HG03108 (cell line): Measurements from ENCODE around the gene GSTP1.
A peak's percentile ranks its signal among the peaks of the same experiment; 100 is the strongest.
"Not testable (repeated sequence)": the region's sequence is repeated elsewhere in the genome, so short reads cannot be mapped to it uniquely, and the experiment has no call there.

ENCODE experiments used
- ATAC-seq: cut with Tn5 transposase; IDR thresholded peaks from one replicate; pipeline ENCODE4 v1.9.1; 2021; ENCODE audit warnings: moderate library complexity; ENCODE audit not compliant: unreplicated experiment

The GSTP1 gene

DNA sequence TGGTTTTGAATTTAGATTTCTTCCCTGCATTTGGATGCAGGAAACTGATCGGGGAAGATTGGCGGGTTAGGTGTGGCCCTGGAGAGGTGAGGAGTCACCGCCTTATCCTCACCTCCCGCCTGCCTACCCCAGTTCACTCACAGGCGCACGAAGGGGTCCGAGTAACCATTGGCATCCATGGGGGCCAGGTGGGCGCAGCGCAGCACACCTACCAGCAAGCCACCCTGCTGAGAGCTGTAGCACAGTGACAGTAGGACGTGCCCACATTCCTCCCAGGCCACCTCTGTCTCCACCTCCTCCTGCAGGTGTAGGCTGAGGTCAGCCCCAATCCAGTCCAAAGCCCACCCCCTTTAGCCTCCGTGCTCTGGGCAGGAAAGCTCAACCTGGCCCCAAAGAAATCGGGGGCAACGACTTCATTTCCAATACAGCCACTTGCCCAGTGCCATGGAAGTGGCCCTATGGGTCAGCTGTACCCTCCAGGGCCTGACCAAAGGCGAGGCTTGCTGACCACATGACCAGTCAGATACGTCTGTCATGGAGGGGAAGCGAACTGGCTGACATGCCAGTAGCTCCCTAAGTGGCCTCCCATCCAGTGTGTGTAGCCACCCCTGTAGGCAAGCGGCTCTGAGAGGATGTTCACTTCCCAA is 29.8 kb downstream of the GSTP1 start:
- ATAC-seq, result no peak

GRCh38 chr11:67613960-67614715 is 30.5 kb downstream of the GSTP1 start:
- peak; percentile 81 for ATAC-seq

DNA sequence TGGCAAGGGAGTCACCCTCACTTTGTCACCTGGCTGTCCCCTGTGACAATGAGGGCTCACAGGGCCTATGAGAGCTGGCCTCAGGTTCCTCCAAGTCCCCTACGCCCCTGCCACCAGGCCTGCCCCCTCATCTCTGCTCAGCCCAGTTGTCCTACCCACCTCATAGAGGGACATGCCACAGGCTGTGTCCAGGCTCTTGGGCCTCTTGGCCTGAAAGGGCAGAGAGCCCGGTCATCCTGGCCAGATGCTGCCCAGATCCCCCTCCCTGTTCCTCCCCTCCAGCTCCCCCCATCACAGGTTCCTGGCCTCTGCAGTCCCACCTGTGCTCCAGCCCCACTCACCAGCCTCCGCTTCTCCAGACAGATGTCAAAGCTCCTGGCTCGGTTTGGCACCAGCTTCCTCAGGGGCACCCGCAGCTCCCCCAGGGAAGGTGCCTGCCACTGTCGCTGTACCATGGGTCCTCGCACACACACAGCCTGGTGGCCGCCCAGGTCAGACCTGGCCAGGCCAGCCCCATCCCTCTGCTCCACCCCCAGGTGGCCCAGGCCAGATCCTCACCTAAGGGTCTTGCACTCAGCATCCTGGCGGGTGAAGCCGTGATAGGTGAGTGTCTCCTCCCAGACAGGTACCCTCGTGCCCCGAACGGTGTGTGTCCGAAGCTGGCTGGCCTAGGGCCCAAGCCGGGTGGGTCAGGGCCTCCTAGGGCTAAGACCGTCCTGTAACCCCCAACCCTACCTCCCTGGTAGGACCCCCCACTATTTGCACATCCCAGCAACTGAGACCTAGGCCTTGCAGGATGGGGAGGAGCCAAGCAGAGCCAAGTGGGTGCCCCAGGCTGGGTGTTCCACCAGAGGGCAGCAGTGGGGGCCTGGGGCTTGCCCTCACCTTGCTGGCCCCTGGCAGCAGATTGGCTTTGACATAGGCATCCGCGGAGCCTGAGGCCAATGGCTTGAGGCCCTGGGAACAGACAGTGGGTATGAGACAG is 31.4 kb downstream of the GSTP1 start:
- ATAC-seq, result no peak

DNA sequence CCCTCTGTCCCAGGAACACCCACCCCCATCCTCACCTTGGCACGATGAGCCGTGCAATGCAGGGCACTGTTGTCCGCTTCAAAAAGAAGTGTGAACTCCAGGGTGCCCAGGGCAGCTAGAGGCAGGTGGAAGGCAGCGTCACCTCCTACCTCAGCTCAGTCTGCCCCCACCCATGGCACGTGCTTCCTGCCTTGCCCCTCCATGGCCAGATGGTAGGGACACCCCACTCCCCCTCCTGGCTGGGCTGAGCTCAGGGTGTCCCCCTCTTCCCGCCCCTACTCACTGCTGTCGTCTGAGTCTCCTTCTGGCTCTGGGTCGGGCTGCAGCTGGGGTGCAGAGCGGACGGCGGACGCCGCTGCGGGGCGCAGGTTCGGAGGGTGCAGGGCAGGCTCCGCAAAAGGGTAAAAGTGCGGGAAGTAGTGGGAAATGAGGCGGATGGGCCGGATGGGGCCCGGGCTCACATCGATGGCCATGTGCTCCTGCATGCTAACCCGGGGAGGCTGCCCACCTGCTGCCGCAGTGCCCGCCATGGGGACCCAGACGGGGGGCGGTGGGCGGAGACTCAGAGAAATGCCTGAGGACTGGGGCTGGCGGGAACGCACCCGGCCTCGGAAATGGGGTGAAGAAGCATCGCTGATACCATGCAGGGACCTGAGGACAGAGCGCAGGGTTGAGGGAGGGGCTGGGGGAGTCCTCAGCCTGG is 32.3 kb downstream of the GSTP1 start:
- no peak for ATAC-seq

GRCh38 chr11:67616431-67617242 is 33.0 kb downstream of the GSTP1 start:
- ATAC-seq, result no peak

- no peak for ATAC-seq
Measured at GRCh38 chr11:67617243-67617953, 33.8 kb downstream of the GSTP1 start.

DNA sequence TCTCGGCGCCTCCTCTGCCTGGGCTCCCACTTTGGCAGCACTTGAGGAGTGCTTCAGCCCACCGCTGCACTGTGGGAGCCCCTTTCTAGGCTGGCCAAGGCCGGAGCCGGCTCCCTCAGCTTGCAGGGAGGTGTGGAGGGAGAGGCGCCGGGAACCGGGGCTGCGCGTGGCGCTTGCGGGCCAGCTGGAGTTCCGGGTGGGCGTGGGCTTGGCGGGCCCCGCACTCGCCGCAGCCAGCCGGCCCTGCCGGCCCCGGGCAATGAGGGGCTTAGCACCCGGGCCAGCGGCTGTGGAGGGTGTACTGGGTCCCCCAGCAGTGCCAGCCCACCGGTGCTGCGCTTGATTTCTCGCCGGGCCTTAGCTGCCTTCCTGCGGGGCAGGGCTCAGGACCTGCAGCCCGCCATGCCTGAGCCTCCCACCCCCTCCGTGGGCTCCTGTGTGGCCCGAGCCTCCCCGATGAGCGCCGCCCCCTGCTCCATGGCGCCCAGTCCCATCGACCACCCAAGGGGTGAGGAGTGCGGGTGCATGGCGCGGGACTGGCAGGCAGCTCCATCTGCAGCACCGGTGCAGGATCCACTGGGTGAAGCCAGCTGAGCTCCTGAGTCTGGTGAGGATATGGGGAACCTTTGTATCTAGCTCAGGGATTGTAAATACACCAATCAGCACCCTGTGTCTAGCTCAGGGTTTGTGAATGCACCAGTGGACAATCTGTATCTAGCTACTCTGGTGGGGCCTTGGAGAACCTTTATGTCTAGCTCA is 35.5 kb downstream of the GSTP1 start:
- ATAC-seq, result not testable (repeated sequence)

DNA sequence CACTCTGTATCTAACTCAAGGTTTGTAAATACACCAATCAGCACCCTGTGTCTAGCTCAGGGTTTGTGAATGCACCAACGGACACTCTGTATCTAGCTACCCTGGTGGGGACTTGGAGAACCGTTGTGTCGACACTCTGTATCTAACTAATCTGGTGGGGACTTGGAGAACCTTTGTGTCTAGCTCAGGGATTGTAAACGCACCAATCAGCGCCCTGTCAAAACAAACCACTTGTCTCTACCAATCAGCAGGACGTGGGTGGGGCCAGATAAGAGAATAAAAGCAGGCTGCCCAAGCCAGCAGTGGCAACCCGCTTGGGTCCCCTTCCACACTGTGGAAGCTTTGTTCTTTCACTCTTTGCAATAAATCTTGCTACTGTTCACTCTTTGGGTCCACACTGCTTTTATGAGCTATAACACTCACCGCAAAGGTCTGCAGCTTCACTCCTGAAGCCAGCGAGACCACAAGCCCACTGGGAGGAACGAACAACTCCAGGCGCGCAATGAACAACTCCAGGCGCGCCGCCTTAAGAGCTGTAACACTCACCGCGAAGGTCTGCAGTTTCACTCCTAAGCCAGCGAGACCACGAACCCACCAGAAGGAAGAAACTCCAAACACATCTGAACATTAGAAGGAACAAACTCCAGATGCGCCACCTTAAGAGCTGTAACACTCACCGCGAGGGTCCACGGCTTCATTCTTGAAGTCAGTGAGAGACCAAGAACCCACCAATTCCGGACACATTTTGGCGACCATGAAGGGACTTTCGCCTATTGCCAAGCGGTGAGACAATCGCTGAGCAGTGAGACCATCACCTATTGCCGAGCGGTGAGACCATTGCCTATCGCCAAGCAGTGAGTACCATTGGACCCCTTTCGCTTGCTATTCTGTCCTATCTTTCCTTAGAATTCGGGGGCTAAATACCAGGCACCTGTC is 36.3 kb downstream of the GSTP1 start:
- ATAC-seq, result not testable (repeated sequence)

DNA sequence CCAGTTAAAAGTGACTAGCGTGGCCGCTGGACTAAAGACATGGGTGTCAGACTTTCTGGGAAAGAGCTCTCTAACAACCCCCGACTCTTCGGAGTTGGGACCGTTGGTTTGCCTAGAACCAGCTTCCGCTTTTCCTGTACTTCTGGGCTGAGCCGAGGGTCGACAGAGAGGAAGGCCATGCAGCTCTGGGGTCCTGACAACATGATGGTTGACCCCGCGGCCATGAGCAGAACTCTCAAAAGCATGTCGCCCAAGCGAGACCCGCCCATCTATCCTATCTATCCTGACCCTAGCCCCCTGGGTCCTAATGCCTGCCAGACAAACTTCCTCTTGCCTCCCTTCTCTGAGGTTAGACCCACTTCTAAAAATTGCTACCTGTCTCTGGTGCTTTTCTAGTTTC is 37.0 kb downstream of the GSTP1 start:
- ATAC-seq, result not testable (repeated sequence)

GRCh38 chr11:67621928-67622327 is 38.3 kb downstream of the GSTP1 start:
- not testable (repeated sequence) for ATAC-seq

- ATAC-seq, result not testable (repeated sequence)
Measured at GRCh38 chr11:67622905-67623304, 39.3 kb downstream of the GSTP1 start.

- ATAC-seq, result not testable (repeated sequence)
Measured at GRCh38 chr11:67623795-67624194, 40.2 kb downstream of the GSTP1 start.

DNA sequence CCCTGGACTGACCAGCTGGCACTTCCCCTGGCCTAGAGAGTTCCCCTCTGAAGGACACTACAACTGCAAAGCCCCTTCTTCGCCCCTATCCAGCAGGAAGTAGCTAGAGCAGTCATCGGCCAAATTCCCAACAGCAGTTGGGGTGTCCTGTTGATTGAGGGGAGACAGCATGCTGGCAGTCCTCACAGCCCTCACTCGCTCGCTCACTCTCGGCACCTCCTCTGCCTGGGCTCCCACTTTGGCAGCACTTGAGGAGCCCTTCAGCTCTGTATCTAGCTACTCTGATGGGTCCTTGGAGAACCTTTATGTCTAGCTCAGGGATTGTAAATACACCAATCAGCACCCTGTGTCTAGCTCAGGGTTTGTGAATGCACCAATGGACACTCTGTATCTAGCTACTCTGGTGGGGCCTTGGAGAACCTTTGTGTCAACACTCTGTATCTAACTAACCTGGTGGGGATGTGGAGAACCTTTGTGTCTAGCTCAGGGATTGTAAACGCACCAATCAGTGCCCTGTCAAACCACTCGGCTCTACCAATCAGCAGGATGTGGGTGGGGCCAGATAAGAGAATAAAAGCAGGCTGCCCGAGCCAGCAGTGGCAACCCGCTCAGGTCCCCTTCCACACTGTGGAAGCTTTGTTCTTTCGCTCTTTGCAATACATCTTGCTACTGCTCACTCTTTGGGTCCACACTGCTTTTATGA is 42.7 kb downstream of the GSTP1 start:
- not testable (repeated sequence) for ATAC-seq

DNA sequence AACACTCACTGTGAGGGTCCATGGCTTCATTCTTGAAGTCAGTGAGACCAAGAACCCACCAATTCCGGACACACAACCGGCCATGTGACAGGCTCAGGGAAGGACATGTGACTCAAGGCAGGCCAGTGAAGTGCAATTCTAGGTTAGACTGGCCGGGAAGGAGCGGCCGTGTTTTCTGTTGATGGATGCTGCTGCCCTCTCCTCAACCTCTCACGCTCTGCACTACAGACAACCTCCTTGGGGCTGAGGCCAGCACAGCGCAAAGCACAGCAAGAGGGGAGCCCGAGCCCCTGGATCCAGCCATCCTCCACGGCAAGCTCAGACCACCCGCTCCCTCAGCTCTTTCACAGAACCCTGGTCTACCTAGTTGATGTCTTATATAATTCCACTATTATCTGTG is 43.4 kb downstream of the GSTP1 start:
- no peak for ATAC-seq

- ATAC-seq, result no peak
Measured at GRCh38 chr11:67627441-67627811, 43.8 kb downstream of the GSTP1 start.

- no peak for ATAC-seq
Measured at GRCh38 chr11:67627812-67628624, 44.4 kb downstream of the GSTP1 start.
